ENCODE measurements around the gene SLC31A2.
"Not testable (repeated sequence)": the region's sequence is repeated elsewhere in the genome, so short reads cannot be mapped to it uniquely, and the experiment has no call there.

The SLC31A2 gene, protein sequence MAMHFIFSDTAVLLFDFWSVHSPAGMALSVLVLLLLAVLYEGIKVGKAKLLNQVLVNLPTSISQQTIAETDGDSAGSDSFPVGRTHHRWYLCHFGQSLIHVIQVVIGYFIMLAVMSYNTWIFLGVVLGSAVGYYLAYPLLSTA

DNA sequence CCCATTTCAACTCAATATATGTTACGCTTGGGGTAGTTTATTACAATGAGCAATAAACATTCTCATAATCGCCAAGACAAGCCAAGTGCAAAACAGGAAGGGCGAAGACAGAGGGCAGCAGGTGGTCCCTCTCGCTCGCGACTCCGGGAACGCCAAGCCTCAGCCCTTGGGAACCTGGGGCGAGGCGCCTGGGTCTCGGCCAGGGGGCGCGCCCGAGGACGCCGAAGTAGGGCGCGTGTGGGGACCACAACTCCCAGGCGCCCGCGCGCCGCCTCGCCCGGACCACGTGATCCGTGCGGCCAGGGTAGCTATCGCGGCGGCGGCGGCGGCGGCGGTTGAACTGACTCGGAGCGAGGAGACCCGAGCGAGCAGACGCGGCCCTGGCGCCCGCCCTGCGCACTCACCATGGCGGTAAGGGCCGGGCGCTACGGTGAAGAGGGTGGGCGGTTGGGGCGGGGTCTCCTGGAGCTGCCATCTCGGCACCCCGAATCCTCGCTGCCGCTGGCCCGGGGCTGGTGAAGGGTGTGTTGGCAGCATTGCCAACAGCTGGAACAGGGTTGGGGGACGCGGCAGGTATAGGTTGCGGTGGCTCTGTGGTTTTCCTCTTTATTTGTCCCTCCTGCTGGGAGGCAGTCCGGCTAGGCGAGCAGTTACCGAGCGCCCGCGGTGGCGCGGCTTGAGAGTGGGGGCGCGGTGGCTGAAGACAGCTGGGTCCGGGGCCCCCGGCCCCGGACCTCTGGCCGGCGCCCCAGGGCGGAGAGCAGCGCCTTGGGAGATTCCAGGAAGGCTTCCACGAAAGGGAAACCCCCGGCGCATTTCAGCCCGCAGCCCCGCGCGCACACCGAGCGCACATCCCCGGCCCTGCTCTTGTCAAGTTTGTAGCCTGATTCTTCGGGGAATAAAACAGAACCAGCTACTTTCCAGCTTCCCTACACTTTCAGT lies at the start of gene SLC31A2:
SLC31A2 (plus strand) TSS at position 338 of the 942 bp plus-strand sequence; CDS start at position 406, 68 bp downstream.
- intact Hi-C loops (cut with micrococcal nuclease) = loop anchor here (5.0 to 10.0 kb wide), 2 partner anchors 36 to 124 kb away; partner anchors contain the start of genes CDC26 and PRPF4
- no peaks in the 10 kb centered on the region for H3K9me3 Mint-ChIP-seq
- H3K27me3 Mint-ChIP-seq = peaks cover 1% of the 10 kb centered on the region
- H3K4me3 Mint-ChIP-seq = peak within 1 kb of the TSS; percentile 90
- peaks cover 63% of the 10 kb centered on the region for H3K4me1 Mint-ChIP-seq (ENCODE audit: low read depth)
- H3K27ac Mint-ChIP-seq = peak within 1 kb of the TSS; percentile 99
- peaks cover 44% of the 10 kb centered on the region for H3K36me3 Mint-ChIP-seq (ENCODE audit: low read depth)

DNA sequence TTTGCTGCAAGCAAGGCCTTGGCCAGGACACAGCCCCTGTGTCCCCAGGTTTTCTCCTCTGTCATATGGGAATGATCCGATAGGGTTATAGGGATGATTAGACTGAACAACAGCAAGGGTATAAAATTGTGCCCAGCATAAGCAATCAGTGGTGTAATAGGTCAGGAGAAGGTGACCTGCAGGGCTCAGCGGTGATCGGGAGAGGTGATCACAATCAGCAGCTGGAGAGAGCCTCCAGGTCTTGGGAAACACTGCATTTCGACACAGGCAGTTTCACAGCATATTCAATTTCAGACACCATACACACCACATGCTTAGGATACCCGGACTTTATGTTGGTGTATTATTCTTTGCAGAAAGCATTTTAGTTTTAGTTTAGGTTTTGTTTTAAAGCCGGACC lies 45.5 kb upstream of the SLC31A2 start:
- H3K27me3 Mint-ChIP-seq = peaks cover 13% of the 10 kb centered on the region
- intact Hi-C loops (cut with micrococcal nuclease); H3K36me3 Mint-ChIP-seq (ENCODE audit: low read depth); H3K27ac Mint-ChIP-seq; H3K9me3 Mint-ChIP-seq; H3K4me1 Mint-ChIP-seq (ENCODE audit: low read depth); H3K4me3 Mint-ChIP-seq: not testable (repeated sequence)

DNA sequence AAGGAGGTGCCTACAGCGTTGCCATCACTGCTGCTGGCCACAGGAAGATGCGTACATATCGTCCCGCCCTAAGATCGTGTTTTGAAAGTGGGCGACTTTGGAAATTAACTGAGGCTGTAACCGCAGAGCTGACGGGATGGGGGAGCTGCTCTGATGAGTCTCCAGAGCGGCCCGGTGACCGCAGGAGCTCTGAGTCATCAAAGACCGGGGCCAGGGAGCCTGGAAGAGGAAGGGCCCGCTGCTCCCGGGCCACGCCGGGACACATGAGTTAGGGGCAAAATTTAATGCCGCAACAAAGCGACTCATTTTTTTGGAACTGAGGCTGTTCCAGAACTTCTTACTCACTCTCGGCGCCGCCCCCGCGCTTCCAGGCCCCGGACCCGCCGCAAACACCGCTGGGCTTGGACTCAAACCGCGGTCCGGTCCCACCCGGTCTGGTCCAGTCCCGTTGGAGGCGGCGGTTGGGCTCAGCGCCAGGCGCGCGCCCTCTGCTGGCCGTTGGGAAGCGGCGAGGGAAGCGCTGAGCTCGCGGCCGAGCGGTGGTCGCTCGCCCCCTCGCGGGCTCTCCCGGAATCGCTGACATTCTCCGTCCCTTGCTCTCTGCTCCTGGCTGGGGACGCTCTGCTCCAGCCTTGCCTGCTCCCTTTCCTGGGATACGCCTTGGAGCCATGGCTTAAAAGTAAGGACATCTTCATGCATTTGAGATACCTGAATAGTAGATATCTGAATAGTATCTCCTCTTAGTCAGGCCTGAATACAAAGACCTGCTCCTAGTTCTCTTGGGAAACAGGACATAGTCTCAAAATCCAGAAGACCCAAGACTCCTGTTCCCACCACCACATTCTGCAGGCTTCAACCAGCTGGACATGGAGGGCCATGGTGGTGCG lies 39.5 kb upstream of the SLC31A2 start:
- H3K9me3 Mint-ChIP-seq; H3K4me1 Mint-ChIP-seq (ENCODE audit: low read depth); H3K27me3 Mint-ChIP-seq; H3K36me3 Mint-ChIP-seq (ENCODE audit: low read depth): not testable (repeated sequence)
- intact Hi-C loops (cut with micrococcal nuclease) = loop anchor here (5.0 kb wide), 1 partner anchor 46 kb away; no protein-coding TSS in a partner anchor
- peak overlapping the region; percentile 6 for H3K4me3 Mint-ChIP-seq
- H3K27ac Mint-ChIP-seq = peak overlapping the region; percentile 30

DNA sequence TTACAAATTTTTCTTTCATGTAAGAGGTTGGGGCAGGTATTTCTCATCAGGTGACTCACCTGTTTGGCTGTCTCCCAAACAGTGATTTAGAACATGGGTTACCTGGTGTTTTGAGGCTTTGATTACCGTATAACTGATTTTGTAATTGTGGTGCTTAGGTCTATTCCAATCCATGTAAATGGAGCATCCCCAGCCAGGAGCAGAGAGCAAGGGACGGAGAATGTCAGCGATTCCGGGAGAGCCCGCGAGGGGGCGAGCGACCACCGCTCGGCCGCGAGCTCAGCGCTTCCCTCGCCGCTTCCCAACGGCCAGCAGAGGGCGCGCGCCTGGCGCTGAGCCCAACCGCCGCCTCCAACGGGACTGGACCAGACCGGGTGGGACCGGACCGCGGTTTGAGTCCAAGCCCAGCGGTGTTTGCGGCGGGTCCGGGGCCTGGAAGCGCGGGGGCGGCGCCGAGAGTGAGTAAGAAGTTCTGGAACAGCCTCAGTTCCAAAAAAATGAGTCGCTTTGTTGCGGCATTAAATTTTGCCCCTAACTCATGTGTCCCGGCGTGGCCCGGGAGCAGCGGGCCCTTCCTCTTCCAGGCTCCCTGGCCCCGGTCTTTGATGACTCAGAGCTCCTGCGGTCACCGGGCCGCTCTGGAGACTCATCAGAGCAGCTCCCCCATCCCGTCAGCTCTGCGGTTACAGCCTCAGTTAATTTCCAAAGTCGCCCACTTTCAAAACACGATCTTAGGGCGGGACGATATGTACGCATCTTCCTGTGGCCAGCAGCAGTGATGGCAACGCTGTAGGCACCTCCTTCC lies 37.9 kb upstream of the SLC31A2 start:
- intact Hi-C loops (cut with micrococcal nuclease) = loop anchor here (5.0 kb wide), 1 partner anchor 44 kb away; no protein-coding TSS in a partner anchor
- H3K4me1 Mint-ChIP-seq (ENCODE audit: low read depth); H3K36me3 Mint-ChIP-seq (ENCODE audit: low read depth); H3K4me3 Mint-ChIP-seq; H3K9me3 Mint-ChIP-seq; H3K27me3 Mint-ChIP-seq; H3K27ac Mint-ChIP-seq: not testable (repeated sequence)

DNA sequence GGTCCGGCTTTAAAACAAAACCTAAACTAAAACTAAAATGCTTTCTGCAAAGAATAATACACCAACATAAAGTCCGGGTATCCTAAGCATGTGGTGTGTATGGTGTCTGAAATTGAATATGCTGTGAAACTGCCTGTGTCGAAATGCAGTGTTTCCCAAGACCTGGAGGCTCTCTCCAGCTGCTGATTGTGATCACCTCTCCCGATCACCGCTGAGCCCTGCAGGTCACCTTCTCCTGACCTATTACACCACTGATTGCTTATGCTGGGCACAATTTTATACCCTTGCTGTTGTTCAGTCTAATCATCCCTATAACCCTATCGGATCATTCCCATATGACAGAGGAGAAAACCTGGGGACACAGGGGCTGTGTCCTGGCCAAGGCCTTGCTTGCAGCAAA lies 32.0 kb upstream of the SLC31A2 start:
- not testable (repeated sequence) for H3K27me3 Mint-ChIP-seq

DNA sequence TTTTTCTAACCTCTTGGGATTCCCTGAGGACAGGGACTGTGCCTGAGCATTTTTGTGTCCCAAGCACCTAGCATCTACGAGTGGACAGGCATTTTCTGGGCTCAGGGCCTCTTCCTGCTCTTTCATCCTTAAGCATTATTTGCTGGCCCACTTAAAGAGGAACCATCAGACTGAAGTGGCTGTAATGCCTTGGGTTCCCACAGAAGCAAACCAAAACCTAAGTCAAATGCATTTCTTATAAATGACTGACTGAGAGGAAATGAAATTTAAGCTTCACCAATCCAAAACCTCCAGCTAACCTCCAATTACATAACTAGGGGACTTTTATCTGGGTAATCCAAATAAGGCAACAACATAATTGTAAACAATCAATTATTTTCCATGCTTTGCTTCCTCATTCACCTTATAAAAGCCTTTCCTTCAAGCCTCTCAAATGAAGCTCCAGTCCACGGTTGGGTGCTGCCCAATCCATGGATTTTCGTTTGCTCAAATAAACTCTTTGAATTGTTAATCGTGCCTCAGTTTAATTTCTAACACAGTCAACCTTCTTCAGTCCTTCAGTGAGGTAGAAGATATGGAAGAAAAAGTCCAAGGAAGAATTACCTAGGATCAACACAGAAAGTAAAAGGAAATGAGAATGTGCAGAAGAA lies 25.3 kb upstream of the SLC31A2 start:
- Mint-ChIP-seq H3K4me3 (no peak overlapping the region), H3K4me1 (ENCODE audit: low read depth) (peaks cover 19% of the 10 kb centered on the region), H3K27me3 (peaks cover 18% of the 10 kb centered on the region), H3K36me3 (ENCODE audit: low read depth) (no peaks in the 10 kb centered on the region), H3K27ac (no peak overlapping the region), H3K9me3 (no peaks in the 10 kb centered on the region)
- intact Hi-C loops (cut with micrococcal nuclease) = no loop called here

More for the DNA sequence above, 32.0 kb upstream of the SLC31A2 start:
- intact Hi-C loops (cut with micrococcal nuclease); H3K27ac Mint-ChIP-seq; H3K9me3 Mint-ChIP-seq; H3K4me1 Mint-ChIP-seq (ENCODE audit: low read depth); H3K36me3 Mint-ChIP-seq (ENCODE audit: low read depth); H3K4me3 Mint-ChIP-seq: not testable (repeated sequence)

DNA sequence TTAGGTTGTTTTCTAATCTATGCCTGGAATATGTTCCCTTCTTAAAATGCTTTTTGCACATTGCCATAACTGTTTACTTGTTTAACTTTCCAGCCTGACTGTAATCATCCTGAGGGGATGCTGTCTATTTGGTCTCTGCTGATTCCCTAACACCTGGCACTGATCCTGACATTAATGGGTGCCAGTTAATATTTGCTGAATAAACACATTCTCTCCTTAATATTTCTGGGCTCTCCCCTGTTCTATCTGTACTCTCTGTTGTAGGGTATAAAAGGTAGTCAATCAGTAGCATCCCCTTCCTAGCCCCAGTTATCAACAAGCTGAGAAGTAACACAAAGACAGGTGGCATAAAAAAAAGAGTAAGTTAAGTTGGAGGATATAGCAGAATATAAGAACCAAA lies 21.3 kb upstream of the SLC31A2 start:
- intact Hi-C loops (cut with micrococcal nuclease) = no loop called here
- H3K4me1 Mint-ChIP-seq (ENCODE audit: low read depth) = peaks cover 27% of the 10 kb centered on the region
- H3K9me3 Mint-ChIP-seq = no peaks in the 10 kb centered on the region
- no peaks in the 10 kb centered on the region for H3K36me3 Mint-ChIP-seq (ENCODE audit: low read depth)
- no peak overlapping the region for H3K27ac Mint-ChIP-seq
- peaks cover 28% of the 10 kb centered on the region for H3K27me3 Mint-ChIP-seq
- H3K4me3 Mint-ChIP-seq = no peak overlapping the region

DNA sequence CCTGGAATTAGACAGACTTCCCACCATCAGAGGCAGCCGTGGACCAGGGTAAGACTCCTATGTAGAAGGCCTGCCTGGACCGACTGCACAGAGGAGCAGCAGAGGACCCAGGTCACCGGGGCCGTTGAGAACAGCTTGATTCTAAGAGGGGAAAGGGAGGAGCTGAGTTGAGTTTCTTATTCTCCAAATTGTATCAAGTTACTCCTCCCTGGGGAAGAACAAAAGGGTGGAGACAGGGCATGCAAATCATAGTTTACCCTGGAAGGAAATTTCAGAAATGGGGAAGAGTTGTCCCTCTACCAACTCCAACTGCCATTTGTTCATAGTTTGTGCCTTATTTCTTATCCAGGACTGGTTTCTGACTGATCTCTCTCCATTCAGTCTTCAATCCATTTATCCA lies 20.9 kb upstream of the SLC31A2 start:
- no peak overlapping the region for H3K4me3 Mint-ChIP-seq
- peaks cover 28% of the 10 kb centered on the region for H3K27me3 Mint-ChIP-seq
- H3K4me1 Mint-ChIP-seq (ENCODE audit: low read depth) = peaks cover 27% of the 10 kb centered on the region
- H3K9me3 Mint-ChIP-seq = no peaks in the 10 kb centered on the region
- H3K27ac Mint-ChIP-seq = no peak overlapping the region
- H3K36me3 Mint-ChIP-seq (ENCODE audit: low read depth) = no peaks in the 10 kb centered on the region
- intact Hi-C loops (cut with micrococcal nuclease) = no loop called here

DNA sequence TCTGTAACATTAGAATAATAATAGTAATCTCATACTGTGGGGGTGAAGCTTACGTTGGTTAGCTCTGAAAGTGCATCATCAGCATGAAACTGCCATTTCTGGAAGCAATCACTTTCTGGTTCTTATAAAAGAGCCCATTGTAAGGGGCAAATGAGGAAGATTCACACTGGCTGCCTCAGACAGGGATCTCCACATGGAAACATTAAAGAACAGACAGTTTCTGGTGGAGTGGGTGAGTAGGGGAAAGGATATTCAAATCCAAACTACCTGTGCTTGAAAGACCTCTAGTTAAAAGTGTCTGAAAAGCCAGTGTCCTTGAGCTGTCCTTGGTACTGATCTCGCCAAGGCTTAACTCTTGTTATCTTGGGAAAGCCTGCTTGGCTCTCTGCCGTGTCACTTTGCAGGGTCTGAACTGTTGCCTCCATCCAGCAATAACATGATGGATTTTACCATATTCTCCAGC lies 19.1 kb upstream of the SLC31A2 start:
- Mint-ChIP-seq H3K27me3 (peaks cover 26% of the 10 kb centered on the region), H3K9me3 (no peaks in the 10 kb centered on the region), H3K4me1 (ENCODE audit: low read depth) (peaks cover 17% of the 10 kb centered on the region), H3K4me3 (no peak overlapping the region), H3K36me3 (ENCODE audit: low read depth) (no peaks in the 10 kb centered on the region), H3K27ac (no peak overlapping the region)
- intact Hi-C loops (cut with micrococcal nuclease) = no loop called here

DNA sequence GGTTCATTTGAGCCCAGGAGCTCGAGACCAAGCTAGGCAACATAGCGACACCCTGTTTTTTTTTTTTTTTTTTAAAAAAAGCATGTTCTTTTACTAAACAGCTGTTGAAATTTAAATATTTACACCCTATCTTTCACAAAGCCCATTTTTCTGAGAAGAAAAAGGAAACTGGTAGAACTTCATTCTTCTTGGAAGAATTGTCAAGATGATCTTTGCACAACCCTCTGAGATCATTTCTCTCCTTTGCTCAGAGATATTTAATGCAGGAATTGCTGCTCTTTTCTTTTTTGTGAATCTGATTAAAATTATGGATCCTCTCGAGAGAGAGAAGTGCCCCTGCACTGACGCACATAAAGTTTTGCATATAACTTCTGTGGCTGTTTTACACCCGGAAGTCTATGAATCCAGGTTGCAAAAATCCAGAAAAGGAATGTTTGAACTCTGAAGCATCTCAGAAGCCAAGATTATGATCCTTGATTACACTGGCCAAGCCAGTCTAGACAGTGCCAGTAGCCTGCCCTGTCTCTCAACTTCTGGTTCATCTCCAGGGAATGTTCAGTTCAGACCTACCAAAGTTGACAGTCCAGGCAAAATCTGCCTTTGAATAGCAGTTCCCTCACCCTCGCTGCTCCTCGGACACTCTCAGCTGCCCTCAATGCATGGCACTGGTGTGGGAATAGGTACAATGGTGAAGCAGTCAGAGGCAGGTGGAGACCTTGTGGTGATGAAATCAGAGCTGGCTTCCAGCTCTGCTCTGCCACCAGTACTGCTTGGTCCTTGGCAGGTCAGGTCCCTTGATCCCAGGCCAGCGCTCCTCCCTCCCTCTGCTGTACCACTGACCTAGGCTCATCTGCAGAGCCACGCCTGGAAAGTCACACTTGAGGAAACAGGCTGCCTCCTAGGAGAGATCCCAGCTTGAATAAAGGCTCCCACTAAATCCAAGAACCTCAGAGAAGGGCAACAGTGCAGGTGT lies 13.3 kb upstream of the SLC31A2 start:
- H3K36me3 Mint-ChIP-seq (ENCODE audit: low read depth) = no peaks in the 10 kb centered on the region
- intact Hi-C loops (cut with micrococcal nuclease) = no loop called here
- peaks cover 23% of the 10 kb centered on the region for H3K9me3 Mint-ChIP-seq
- H3K27me3 Mint-ChIP-seq = peaks cover 20% of the 10 kb centered on the region
- H3K4me3 Mint-ChIP-seq = no peak overlapping the region
- no peaks in the 10 kb centered on the region for H3K4me1 Mint-ChIP-seq (ENCODE audit: low read depth)
- H3K27ac Mint-ChIP-seq = no peak overlapping the region

DNA sequence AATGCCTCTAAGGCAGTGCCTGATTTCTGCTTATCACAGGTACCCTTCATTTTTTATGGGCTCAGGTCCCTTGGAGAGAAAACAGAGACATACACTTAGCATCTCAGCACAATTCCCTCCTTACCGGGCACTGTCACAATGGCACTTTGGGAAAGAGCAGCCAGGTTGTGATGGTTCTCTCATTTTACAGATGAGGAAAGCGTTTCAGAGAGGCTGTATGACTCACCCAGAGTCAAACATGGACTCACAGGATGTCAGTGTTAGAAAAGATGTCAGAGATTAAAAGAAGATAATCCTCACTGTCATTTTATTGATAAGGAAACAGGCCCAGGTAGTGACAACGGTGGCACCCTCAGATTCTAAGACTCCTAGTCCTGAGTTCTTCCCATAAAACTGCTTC lies 12.0 kb upstream of the SLC31A2 start:
- peaks cover 30% of the 10 kb centered on the region for H3K9me3 Mint-ChIP-seq
- peaks cover 15% of the 10 kb centered on the region for H3K27me3 Mint-ChIP-seq
- no peak overlapping the region for H3K4me3 Mint-ChIP-seq
- intact Hi-C loops (cut with micrococcal nuclease) = no loop called here
- no peaks in the 10 kb centered on the region for H3K4me1 Mint-ChIP-seq (ENCODE audit: low read depth)
- no peaks in the 10 kb centered on the region for H3K36me3 Mint-ChIP-seq (ENCODE audit: low read depth)
- H3K27ac Mint-ChIP-seq = no peak overlapping the region

DNA sequence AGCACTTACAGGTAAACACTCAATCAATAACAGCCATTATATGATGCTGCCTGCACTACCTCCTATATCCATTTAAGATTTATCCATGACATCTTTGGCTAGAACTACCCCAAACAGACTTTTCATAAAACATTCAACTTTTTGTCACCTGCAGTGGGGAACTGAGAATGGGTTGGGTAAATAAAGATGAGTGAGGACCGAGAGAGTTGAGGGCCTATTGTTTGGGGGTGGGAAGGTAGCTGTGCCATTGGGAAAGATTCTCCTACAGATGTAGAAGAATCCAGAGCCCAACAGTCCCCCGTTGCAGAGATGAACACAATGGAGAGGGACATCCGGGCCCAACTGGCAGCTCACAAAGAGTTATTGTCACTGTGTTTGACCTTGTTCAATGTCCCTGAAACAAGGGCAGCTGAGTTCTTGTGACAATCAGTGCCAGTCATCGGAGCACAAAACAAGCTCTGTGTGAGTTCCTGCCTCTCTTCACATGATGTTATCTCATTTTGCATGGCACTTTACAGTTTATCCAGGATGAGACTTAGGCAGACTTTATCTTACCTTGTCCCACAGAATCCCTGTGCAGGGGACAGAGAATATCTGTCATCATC lies 11.5 kb upstream of the SLC31A2 start:
- H3K27me3 Mint-ChIP-seq = peaks cover 17% of the 10 kb centered on the region
- H3K27ac Mint-ChIP-seq = no peak overlapping the region
- H3K9me3 Mint-ChIP-seq = peaks cover 30% of the 10 kb centered on the region
- no peaks in the 10 kb centered on the region for H3K4me1 Mint-ChIP-seq (ENCODE audit: low read depth)
- no peaks in the 10 kb centered on the region for H3K36me3 Mint-ChIP-seq (ENCODE audit: low read depth)
- intact Hi-C loops (cut with micrococcal nuclease) = no loop called here
- H3K4me3 Mint-ChIP-seq = no peak overlapping the region

Measured in dendritic cell treated with granulocyte-macrophage colony-stimulating factor and Interleukin-4, amounts not matched to agents 40 ng/mL and 50 ng/mL, for 4 days (primary cell).